ENCODE measurements around the gene RC3H2.
"Not testable (repeated sequence)": the region's sequence is repeated elsewhere in the genome, so short reads cannot be mapped to it uniquely, and the experiment has no call there.

The RC3H2 gene

GRCh38 chr9:122848256-122848943 is 56.8 kb downstream of the RC3H2 start:
- no peak overlapping the region for H3K4me3 ChIP-seq (ENCODE audit: low read depth in 1 of 2, low read length in 2 of 2)
- H3K9me3 ChIP-seq (ENCODE audit: control insufficient read depth in 1 of 2, low read length in 2 of 2), result no peaks in the 10 kb centered on the region
- H3K36me3 ChIP-seq (ENCODE audit: control insufficient read depth in 1 of 2, insufficient read depth in 2 of 2, low read length in 2 of 2), result peaks cover 17 to 38% of the 10 kb centered on the region in 2 donors
- H3K9ac ChIP-seq (ENCODE audit: low read depth in 1 of 2, low read length in 2 of 2), result no peak overlapping the region
- H3K27ac ChIP-seq (ENCODE audit: low read depth, low read length), result no peak overlapping the region
- H3K4me1 ChIP-seq (ENCODE audit: control insufficient read depth in 1 of 2, insufficient read depth in 2 of 2, low read length in 2 of 2), result no peaks in the 10 kb centered on the region
- no peaks in the 10 kb centered on the region for H3K27me3 ChIP-seq (ENCODE audit: control insufficient read depth in 1 of 2, insufficient read depth in 2 of 2, low read length in 2 of 2)

DNA sequence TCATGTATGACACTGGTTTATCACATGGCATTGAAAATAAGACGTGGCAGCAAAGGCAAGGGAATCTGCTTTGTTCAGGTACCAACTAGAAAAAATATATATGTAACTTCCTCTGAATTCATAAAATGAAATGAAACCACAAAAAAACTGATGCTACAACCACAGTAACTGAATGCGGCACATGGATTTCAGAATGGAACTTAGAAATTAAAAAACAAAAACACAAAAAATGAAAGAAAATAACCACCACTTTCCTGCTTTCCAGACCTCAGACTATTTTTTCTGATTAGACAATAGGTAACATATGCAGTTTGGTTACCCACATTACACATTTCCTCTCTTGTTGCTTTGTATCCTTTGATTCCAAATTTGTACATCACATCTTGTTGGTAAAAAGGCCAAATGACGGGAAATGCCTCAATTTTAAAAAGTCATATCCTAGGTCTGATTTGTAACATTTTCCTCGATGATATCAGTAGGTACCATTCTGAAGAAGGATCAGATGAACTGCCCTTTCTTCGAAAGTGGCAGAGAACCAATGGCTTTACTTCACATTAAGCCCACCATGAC is 58.7 kb downstream of the RC3H2 start:
- Histone ChIP-seq H3K9me3 (ENCODE audit: control insufficient read depth in 1 of 2, low read length in 2 of 2) (no peaks in the 10 kb centered on the region), H3K4me3 (ENCODE audit: low read depth in 1 of 2, low read length in 2 of 2) (no peak overlapping the region), H3K27ac (ENCODE audit: low read depth, low read length) (no peak overlapping the region), H3K27me3 (ENCODE audit: control insufficient read depth in 1 of 2, insufficient read depth in 2 of 2, low read length in 2 of 2) (no peaks in the 10 kb centered on the region), H3K4me1 (ENCODE audit: control insufficient read depth in 1 of 2, insufficient read depth in 2 of 2, low read length in 2 of 2) (no peaks in the 10 kb centered on the region), H3K36me3 (ENCODE audit: control insufficient read depth in 1 of 2, insufficient read depth in 2 of 2, low read length in 2 of 2) (peaks cover 17 to 36% of the 10 kb centered on the region in 2 donors), H3K9ac (ENCODE audit: low read depth in 1 of 2, low read length in 2 of 2) (no peak overlapping the region)

GRCh38 chr9:122845116-122845515 is 60.0 kb downstream of the RC3H2 start:
- no peak overlapping the region for H3K27ac ChIP-seq (ENCODE audit: low read depth, low read length)
- no peaks in the 10 kb centered on the region for H3K4me1 ChIP-seq (ENCODE audit: control insufficient read depth in 1 of 2, insufficient read depth in 2 of 2, low read length in 2 of 2)
- no peak overlapping the region for H3K4me3 ChIP-seq (ENCODE audit: low read depth in 1 of 2, low read length in 2 of 2)
- no peaks in the 10 kb centered on the region for H3K27me3 ChIP-seq (ENCODE audit: control insufficient read depth in 1 of 2, insufficient read depth in 2 of 2, low read length in 2 of 2)
- H3K9me3 ChIP-seq (ENCODE audit: control insufficient read depth in 1 of 2, low read length in 2 of 2), result no peaks in the 10 kb centered on the region
- H3K9ac ChIP-seq (ENCODE audit: low read depth in 1 of 2, low read length in 2 of 2), result no peak overlapping the region
- H3K36me3 ChIP-seq (ENCODE audit: control insufficient read depth in 1 of 2, insufficient read depth in 2 of 2, low read length in 2 of 2), result peaks cover 11 to 24% of the 10 kb centered on the region in 2 donors

GRCh38 chr9:122844137-122844536 is 61.0 kb downstream of the RC3H2 start:
- Histone ChIP-seq H3K27me3 (ENCODE audit: control insufficient read depth in 1 of 2, insufficient read depth in 2 of 2, low read length in 2 of 2) (no peaks in the 10 kb centered on the region), H3K4me1 (ENCODE audit: control insufficient read depth in 1 of 2, insufficient read depth in 2 of 2, low read length in 2 of 2) (no peaks in the 10 kb centered on the region), H3K36me3 (ENCODE audit: control insufficient read depth in 1 of 2, insufficient read depth in 2 of 2, low read length in 2 of 2) (peaks cover 7 to 23% of the 10 kb centered on the region in 2 donors), H3K4me3 (ENCODE audit: low read depth in 1 of 2, low read length in 2 of 2) (no peak overlapping the region), H3K27ac (ENCODE audit: low read depth, low read length) (no peak overlapping the region), H3K9ac (ENCODE audit: low read depth in 1 of 2, low read length in 2 of 2) (no peak overlapping the region), H3K9me3 (ENCODE audit: control insufficient read depth in 1 of 2, low read length in 2 of 2) (no peaks in the 10 kb centered on the region)

DNA sequence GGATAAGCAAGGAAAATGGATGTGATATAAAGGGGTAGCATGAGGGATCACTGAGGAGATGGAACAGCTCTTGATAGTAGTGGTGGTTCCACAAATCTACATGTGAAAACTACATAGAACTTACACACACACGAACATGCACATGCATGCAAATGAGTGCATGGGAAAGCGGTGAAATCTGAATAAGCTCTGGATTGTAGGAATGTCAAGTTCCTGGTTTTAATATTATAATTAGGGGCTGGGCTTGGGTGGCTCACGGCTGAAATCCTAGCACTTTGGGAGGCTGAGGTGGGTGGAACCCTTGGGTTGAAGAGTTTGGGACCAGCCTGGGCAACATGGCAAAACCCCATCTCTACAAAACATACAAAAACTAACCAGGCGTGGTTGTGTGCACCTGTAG is 63.7 kb downstream of the RC3H2 start:
- Histone ChIP-seq H3K27me3 (ENCODE audit: control insufficient read depth in 1 of 2, insufficient read depth in 2 of 2, low read length in 2 of 2) (no peaks in the 10 kb centered on the region), H3K9ac (ENCODE audit: low read depth in 1 of 2, low read length in 2 of 2) (no peak overlapping the region), H3K4me3 (ENCODE audit: low read depth in 1 of 2, low read length in 2 of 2) (no peak overlapping the region)

DNA sequence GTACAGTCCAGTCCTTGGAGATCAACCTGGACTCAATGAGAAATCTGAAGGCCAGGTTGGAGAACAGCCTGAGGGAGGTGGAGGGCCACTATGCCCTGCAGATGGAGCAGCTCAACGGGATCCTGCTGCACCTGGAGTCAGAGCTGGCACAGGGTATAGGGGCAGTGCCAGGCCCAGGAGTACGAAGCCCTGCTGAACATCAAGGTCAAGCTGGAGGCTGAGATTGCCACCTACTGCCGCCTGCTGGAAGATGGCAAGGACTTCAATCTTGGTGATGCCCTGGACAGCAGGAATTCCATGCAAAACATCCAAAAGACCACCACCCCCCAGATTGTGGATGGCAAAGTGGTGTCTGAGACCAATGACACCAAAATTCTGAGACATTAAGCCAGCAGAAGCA is 66.7 kb downstream of the RC3H2 start:
- not testable (repeated sequence) for H3K9me3 ChIP-seq (ENCODE audit: control insufficient read depth in 1 of 2, low read length in 2 of 2); H3K27ac ChIP-seq (ENCODE audit: low read depth, low read length); H3K36me3 ChIP-seq (ENCODE audit: control insufficient read depth in 1 of 2, insufficient read depth in 2 of 2, low read length in 2 of 2); H3K27me3 ChIP-seq (ENCODE audit: control insufficient read depth in 1 of 2, insufficient read depth in 2 of 2, low read length in 2 of 2); H3K9ac ChIP-seq (ENCODE audit: low read depth in 1 of 2, low read length in 2 of 2); H3K4me3 ChIP-seq (ENCODE audit: low read depth in 1 of 2, low read length in 2 of 2); H3K4me1 ChIP-seq (ENCODE audit: control insufficient read depth in 1 of 2, insufficient read depth in 2 of 2, low read length in 2 of 2)

More for the DNA sequence above, 63.7 kb downstream of the RC3H2 start:
- peaks cover 4 to 9% of the 10 kb centered on the region in 2 donors for H3K36me3 ChIP-seq (ENCODE audit: control insufficient read depth in 1 of 2, insufficient read depth in 2 of 2, low read length in 2 of 2)
- no peak overlapping the region for H3K27ac ChIP-seq (ENCODE audit: low read depth, low read length)
- no peaks in the 10 kb centered on the region for H3K9me3 ChIP-seq (ENCODE audit: control insufficient read depth in 1 of 2, low read length in 2 of 2)
- H3K4me1 ChIP-seq (ENCODE audit: control insufficient read depth in 1 of 2, insufficient read depth in 2 of 2, low read length in 2 of 2), result no peaks in the 10 kb centered on the region

GRCh38 chr9:122837266-122837850 is 67.8 kb downstream of the RC3H2 start:
- Histone ChIP-seq H3K4me1 (ENCODE audit: control insufficient read depth in 1 of 2, insufficient read depth in 2 of 2, low read length in 2 of 2) (peaks cover 0 to 3% of the 10 kb centered on the region in 2 donors), H3K9me3 (ENCODE audit: control insufficient read depth in 1 of 2, low read length in 2 of 2) (no peaks in the 10 kb centered on the region), H3K27ac (ENCODE audit: low read depth, low read length) (no peak overlapping the region), H3K27me3 (ENCODE audit: control insufficient read depth in 1 of 2, insufficient read depth in 2 of 2, low read length in 2 of 2) (no peaks in the 10 kb centered on the region), H3K9ac (ENCODE audit: low read depth in 1 of 2, low read length in 2 of 2) (no peak overlapping the region), H3K4me3 (ENCODE audit: low read depth in 1 of 2, low read length in 2 of 2) (no peak overlapping the region), H3K36me3 (ENCODE audit: control insufficient read depth in 1 of 2, insufficient read depth in 2 of 2, low read length in 2 of 2) (no peaks in the 10 kb centered on the region)

GRCh38 chr9:122835313-122835731 is 69.8 kb downstream of the RC3H2 start:
- no peaks in the 10 kb centered on the region for H3K36me3 ChIP-seq (ENCODE audit: control insufficient read depth in 1 of 2, insufficient read depth in 2 of 2, low read length in 2 of 2)
- H3K4me3 ChIP-seq (ENCODE audit: low read depth in 1 of 2, low read length in 2 of 2), result no peak overlapping the region
- H3K4me1 ChIP-seq (ENCODE audit: control insufficient read depth in 1 of 2, insufficient read depth in 2 of 2, low read length in 2 of 2), result peaks cover 0 to 3% of the 10 kb centered on the region in 2 donors
- no peak overlapping the region for H3K9ac ChIP-seq (ENCODE audit: low read depth in 1 of 2, low read length in 2 of 2)
- H3K27ac ChIP-seq (ENCODE audit: low read depth, low read length), result no peak overlapping the region
- H3K27me3 ChIP-seq (ENCODE audit: control insufficient read depth in 1 of 2, insufficient read depth in 2 of 2, low read length in 2 of 2), result no peaks in the 10 kb centered on the region
- no peaks in the 10 kb centered on the region for H3K9me3 ChIP-seq (ENCODE audit: control insufficient read depth in 1 of 2, low read length in 2 of 2)

- no peak overlapping the region for H3K4me3 ChIP-seq (ENCODE audit: low read depth in 1 of 2, low read length in 2 of 2)
- H3K27me3 ChIP-seq (ENCODE audit: control insufficient read depth in 1 of 2, insufficient read depth in 2 of 2, low read length in 2 of 2), result no peaks in the 10 kb centered on the region
- no peaks in the 10 kb centered on the region for H3K36me3 ChIP-seq (ENCODE audit: control insufficient read depth in 1 of 2, insufficient read depth in 2 of 2, low read length in 2 of 2)
- H3K27ac ChIP-seq (ENCODE audit: low read depth, low read length), result no peak overlapping the region
- no peak overlapping the region for H3K9ac ChIP-seq (ENCODE audit: low read depth in 1 of 2, low read length in 2 of 2)
- no peaks in the 10 kb centered on the region for H3K9me3 ChIP-seq (ENCODE audit: control insufficient read depth in 1 of 2, low read length in 2 of 2)
- peaks cover 2 to 11% of the 10 kb centered on the region in 2 donors for H3K4me1 ChIP-seq (ENCODE audit: control insufficient read depth in 1 of 2, insufficient read depth in 2 of 2, low read length in 2 of 2)
These were observed 73.0 kb downstream of the RC3H2 start for GRCh38 chr9:122832194-122832593.

DNA sequence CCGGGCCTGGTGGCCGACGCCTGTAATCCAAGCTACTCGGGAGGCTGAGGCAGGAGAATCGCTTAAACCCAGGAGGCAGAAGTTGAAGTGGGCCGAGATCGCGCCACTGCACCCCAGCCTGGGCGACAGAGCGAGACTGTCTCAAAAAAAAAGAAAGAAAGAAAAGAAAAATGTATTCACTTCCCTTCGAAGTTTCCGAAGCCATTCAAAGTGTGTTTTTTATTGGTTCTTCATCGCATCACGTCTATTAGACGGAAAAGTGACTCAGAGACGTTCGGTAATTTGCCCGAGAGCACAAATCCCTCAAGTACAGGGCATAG is 76.2 kb downstream of the RC3H2 start:
- peak overlapping the region; percentile 82 to 91 for H3K9ac ChIP-seq (ENCODE audit: low read depth in 1 of 2, low read length in 2 of 2)
- not testable (repeated sequence) for H3K36me3 ChIP-seq (ENCODE audit: control insufficient read depth in 1 of 2, insufficient read depth in 2 of 2, low read length in 2 of 2); H3K27ac ChIP-seq (ENCODE audit: low read depth, low read length); H3K9me3 ChIP-seq (ENCODE audit: control insufficient read depth in 1 of 2, low read length in 2 of 2); H3K27me3 ChIP-seq (ENCODE audit: control insufficient read depth in 1 of 2, insufficient read depth in 2 of 2, low read length in 2 of 2)
- peak overlapping the region; percentile 94 to 98 for H3K4me3 ChIP-seq (ENCODE audit: low read depth in 1 of 2, low read length in 2 of 2)
- H3K4me1 ChIP-seq (ENCODE audit: control insufficient read depth in 1 of 2, insufficient read depth in 2 of 2, low read length in 2 of 2), result peaks cover 9 to 19% of the 10 kb centered on the region in 2 donors
